H9 (cell line): Measurements from ENCODE around the gene ZNF483. TPM values are rescaled to one million over a fixed set of nuclear protein-coding genes. Genes with fewer than 3 reads are reported as not detected.

Source experiments
- DNase-seq: peaks from one replicate; pipeline ENCODE4 v3.0.0-alpha.2; 2017
- H2AFZ ChIP-seq: one replicate; pipeline ENCODE4 v1.6.1; 2013; ENCODE audit warnings: mild to moderate bottlenecking, low read length, control low read depth, moderate library complexity
- H2AK5ac ChIP-seq: 2 replicates; pipeline ENCODE4 v1.6.1; 2013; ENCODE audit warnings: low read length, control low read depth, mixed read lengths; ENCODE audit not compliant: insufficient read length
- H2BK120ac ChIP-seq: one replicate; pipeline ENCODE4 v1.6.1; 2013; ENCODE audit warnings: low read depth, mild to moderate bottlenecking, low read length, control low read depth, inconsistent platforms; ENCODE audit not compliant: poor library complexity, severe bottlenecking
- H2BK12ac ChIP-seq: 2 replicates; pipeline ENCODE4 v1.6.1; 2013; ENCODE audit warnings: low read length, control low read depth, mixed read lengths, low read depth; ENCODE audit not compliant: insufficient read length
- H2BK15ac ChIP-seq: 2 replicates; pipeline ENCODE4 v1.6.1; 2013; ENCODE audit warnings: low read depth, low read length, control low read depth
- H2BK20ac ChIP-seq: one replicate; pipeline ENCODE4 v1.6.1; 2013; ENCODE audit warnings: low read depth, mild to moderate bottlenecking, low read length, control low read depth, inconsistent platforms; ENCODE audit not compliant: poor library complexity, severe bottlenecking
- H2BK5ac ChIP-seq: 2 replicates; pipeline ENCODE4 v1.6.1; 2013; ENCODE audit warnings: low read length, control low read depth, mixed read lengths; ENCODE audit not compliant: insufficient read length
- H3K14ac ChIP-seq: 2 replicates; pipeline ENCODE4 v1.6.1; 2013; ENCODE audit warnings: low read length, control low read depth; ENCODE audit not compliant: insufficient read depth
- H3K18ac ChIP-seq: 2 replicates; pipeline ENCODE4 v1.6.1; 2013; ENCODE audit warnings: low read depth, mild to moderate bottlenecking, mixed read lengths, low read length, control low read depth; ENCODE audit not compliant: insufficient read length
- H3K23ac ChIP-seq: 2 replicates; pipeline ENCODE4 v1.6.1; 2013; ENCODE audit warnings: low read length, control low read depth, mixed read lengths, low read depth; ENCODE audit not compliant: insufficient read length
- H3K23me2 ChIP-seq: 2 replicates; pipeline ENCODE4 v1.6.1; 2013; ENCODE audit warnings: low read depth, mild to moderate bottlenecking, mixed read lengths, low read length, control low read depth; ENCODE audit not compliant: insufficient read length, poor library complexity, severe bottlenecking
- H3K27ac ChIP-seq: 2 replicates; pipeline ENCODE4 v1.5.1; 2013; ENCODE audit warnings: low read length, control low read depth, mixed read lengths, low read depth; ENCODE audit not compliant: insufficient read length
- H3K27me3 ChIP-seq: 2 replicates; pipeline ENCODE4 v1.6.1; 2013; ENCODE audit warnings: low read length, control low read depth, inconsistent platforms; ENCODE audit not compliant: insufficient read depth
- H3K4ac ChIP-seq: 2 replicates; pipeline ENCODE4 v1.6.1; 2013; ENCODE audit warnings: low read depth, mild to moderate bottlenecking, control low read depth, inconsistent platforms, low read length, moderate library complexity
- H3K4me1 ChIP-seq: 2 replicates; pipeline ENCODE4 v1.6.1; 2013; ENCODE audit warnings: low read length, control low read depth, inconsistent platforms; ENCODE audit not compliant: insufficient read depth
- H3K4me2 ChIP-seq: 2 replicates; pipeline ENCODE4 v1.6.1; 2013; ENCODE audit warnings: low read length, control low read depth, mixed read lengths; ENCODE audit not compliant: insufficient read length, insufficient read depth
- H3K56ac ChIP-seq: 2 replicates; pipeline ENCODE4 v1.6.1; 2013; ENCODE audit warnings: low read depth, mild to moderate bottlenecking, mixed read lengths, low read length, control low read depth; ENCODE audit not compliant: insufficient read length
- H3K79me1 ChIP-seq: 2 replicates; pipeline ENCODE4 v1.6.1; 2013; ENCODE audit warnings: low read depth, mild to moderate bottlenecking, moderate library complexity, low read length, control low read depth, inconsistent platforms; ENCODE audit not compliant: insufficient read depth, poor library complexity, severe bottlenecking
- H3K79me2 ChIP-seq: 2 replicates; pipeline ENCODE4 v1.6.1; 2013; ENCODE audit warnings: low read length, control low read depth, inconsistent platforms; ENCODE audit not compliant: insufficient read depth
- H3K9ac ChIP-seq: 2 replicates; pipeline ENCODE4 v1.6.1; 2013; ENCODE audit warnings: low read length, control low read depth, mixed read lengths; ENCODE audit not compliant: insufficient read length; ENCODE audit errors: extremely low read depth
- H3K9me3 ChIP-seq: one replicate; pipeline ENCODE4 v1.6.1; 2013; ENCODE audit warnings: low read depth, low read length, inconsistent platforms; ENCODE audit not compliant: control insufficient read depth
- H3T11ph ChIP-seq: one replicate; pipeline ENCODE4 v1.6.1; 2013; ENCODE audit warnings: mild to moderate bottlenecking, low read length, control low read depth, inconsistent platforms
- H4K20me1 ChIP-seq: one replicate; pipeline ENCODE4 v1.6.1; 2013; ENCODE audit not compliant: control insufficient read depth, insufficient read length, insufficient read depth
- H4K5ac ChIP-seq: 2 replicates; pipeline ENCODE4 v1.6.1; 2013; ENCODE audit warnings: low read depth, mild to moderate bottlenecking, mixed read lengths, low read length, control low read depth; ENCODE audit not compliant: insufficient read length
- H4K8ac ChIP-seq: replicated peaks from 2 replicates; pipeline ENCODE4 v1.6.1; 2013; ENCODE audit warnings: low read length, control low read depth, mixed read lengths, low read depth; ENCODE audit not compliant: insufficient read length
- H4K91ac ChIP-seq: 2 replicates; pipeline ENCODE4 v1.6.1; 2013; ENCODE audit warnings: low read depth, mild to moderate bottlenecking, moderate library complexity, mixed read lengths, low read length, control low read depth; ENCODE audit not compliant: insufficient read length
- H3K27ac Mint-ChIP-seq, 3 experiments: 2 replicates in 2 of 3; 3 replicates in 1 of 3; pipeline ENCODE4 v1.8.0; 2020 to 2021; ENCODE audit warnings: mixed read lengths in 3 of 3, mild to moderate bottlenecking in 1 of 3, moderate library complexity in 1 of 3
- H3K27me3 Mint-ChIP-seq: 2 replicates; pipeline ENCODE4 v1.8.0; 2021; ENCODE audit warnings: low read depth, mild to moderate bottlenecking, moderate library complexity, mixed read lengths
- H3K36me3 Mint-ChIP-seq, 3 experiments: 2 replicates in 2 of 3; 3 replicates in 1 of 3; pipeline ENCODE4 v1.8.0; 2020 to 2021; ENCODE audit warnings: low read depth in 3 of 3, mixed read lengths in 3 of 3; ENCODE audit not compliant: insufficient read depth in 1 of 3
- H3K4me1 Mint-ChIP-seq, 2 experiments: 2 replicates each; pipeline ENCODE4 v1.8.0; 2020; ENCODE audit warnings: mixed read lengths in 2 of 2
- H3K4me3 Mint-ChIP-seq, 2 experiments: 2 replicates in 1 of 2; 3 replicates in 1 of 2; pipeline ENCODE4 v1.8.0; 2020 to 2021; ENCODE audit warnings: mild to moderate bottlenecking in 2 of 2, mixed read lengths in 2 of 2, moderate library complexity in 1 of 2
- H3K9me3 Mint-ChIP-seq, 2 experiments: 2 replicates in 1 of 2; 3 replicates in 1 of 2; pipeline ENCODE4 v1.8.0; 2020; ENCODE audit warnings: mild to moderate bottlenecking in 2 of 2, mixed read lengths in 2 of 2, moderate library complexity in 1 of 2
- WGBS: extraction: QIAGEN DNeasy Blood & Tissue Kit; methylation state at CpG from one replicate; pipeline ENCODE4 v1.1.7; 2013; ENCODE audit warnings: missing lambda C conversion rate, low lambda C conversion rate, mixed read lengths; ENCODE audit not compliant: insufficient read length; ENCODE audit errors: extremely low coverage; 5-methylcytosine and 5-hydroxymethylcytosine counted together
- total RNA-seq: library from RNA; stranded (reverse); gene quantifications from 2 replicates; pipeline ENCODE4 v1.2.1, GENCODE V29; 2021
- TF ChIP-seq, protein P1 (sequence below): fragments of 200-600 bp; sonication (generic); conservative IDR thresholded peaks from 3 replicates; pipeline ENCODE4 v1.8.0; 2021; ENCODE audit warnings: antibody characterized with exemption, mild to moderate bottlenecking

ZNF483 gene
- total RNA-seq, 1 experiment from 2014 or later = 48.1 TPM

DNA sequence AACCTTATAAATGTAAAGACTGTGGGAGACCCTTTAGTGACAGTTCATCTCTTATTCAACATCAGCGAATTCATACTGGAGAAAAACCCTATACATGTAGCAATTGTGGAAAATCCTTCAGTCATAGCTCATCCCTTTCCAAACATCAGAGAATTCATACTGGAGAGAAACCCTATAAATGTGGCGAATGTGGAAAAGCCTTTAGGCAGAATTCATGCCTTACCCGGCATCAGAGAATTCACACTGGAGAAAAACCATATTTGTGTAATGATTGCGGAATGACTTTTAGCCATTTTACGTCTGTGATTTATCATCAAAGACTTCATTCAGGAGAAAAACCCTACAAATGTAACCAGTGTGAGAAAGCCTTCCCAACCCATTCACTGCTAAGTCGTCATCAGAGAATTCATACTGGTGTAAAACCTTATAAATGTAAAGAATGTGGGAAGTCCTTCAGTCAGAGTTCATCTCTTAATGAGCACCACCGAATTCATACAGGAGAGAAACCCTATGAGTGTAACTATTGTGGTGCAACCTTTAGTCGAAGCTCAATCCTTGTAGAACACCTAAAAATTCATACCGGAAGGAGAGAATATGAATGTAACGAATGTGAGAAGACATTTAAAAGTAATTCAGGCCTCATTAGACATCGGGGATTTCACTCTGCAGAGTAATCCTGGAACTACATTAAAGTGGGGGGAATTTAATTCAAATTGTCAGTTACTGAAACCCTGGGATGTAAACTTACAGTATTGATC lies 17.7 kb downstream of the ZNF483 start:
- Histone ChIP-seq H3T11ph (no peak overlapping the region), H3K23ac (no peak overlapping the region), H3K9ac (no peak overlapping the region), H2BK20ac (no peak overlapping the region), H3K27me3 (no peaks in the 10 kb centered on the region), H3K79me2 (no peaks in the 10 kb centered on the region), H3K56ac (no peak overlapping the region), H2AK5ac (no peak overlapping the region), H3K4me1 (no peaks in the 10 kb centered on the region), H3K4me2 (no peak overlapping the region), H3K4ac (no peak overlapping the region), H2BK15ac (no peak overlapping the region), H4K5ac (no peak overlapping the region), H3K9me3 (peaks cover 81% of the 10 kb centered on the region), H3K23me2 (no peaks in the 10 kb centered on the region), H4K91ac (no peak overlapping the region), H2BK120ac (no peak overlapping the region), H2BK12ac (no peak overlapping the region), H4K8ac (no peak overlapping the region), H3K79me1 (peaks cover 3% of the 10 kb centered on the region), H2AFZ (no peak overlapping the region), H4K20me1 (no peaks in the 10 kb centered on the region), H2BK5ac (no peak overlapping the region), H3K18ac (no peak overlapping the region), H3K14ac (no peak overlapping the region), H3K27ac (no peak overlapping the region)
- no peak overlapping the region for H3K27ac Mint-ChIP-seq
- TF ChIP-seq, protein P1, sequence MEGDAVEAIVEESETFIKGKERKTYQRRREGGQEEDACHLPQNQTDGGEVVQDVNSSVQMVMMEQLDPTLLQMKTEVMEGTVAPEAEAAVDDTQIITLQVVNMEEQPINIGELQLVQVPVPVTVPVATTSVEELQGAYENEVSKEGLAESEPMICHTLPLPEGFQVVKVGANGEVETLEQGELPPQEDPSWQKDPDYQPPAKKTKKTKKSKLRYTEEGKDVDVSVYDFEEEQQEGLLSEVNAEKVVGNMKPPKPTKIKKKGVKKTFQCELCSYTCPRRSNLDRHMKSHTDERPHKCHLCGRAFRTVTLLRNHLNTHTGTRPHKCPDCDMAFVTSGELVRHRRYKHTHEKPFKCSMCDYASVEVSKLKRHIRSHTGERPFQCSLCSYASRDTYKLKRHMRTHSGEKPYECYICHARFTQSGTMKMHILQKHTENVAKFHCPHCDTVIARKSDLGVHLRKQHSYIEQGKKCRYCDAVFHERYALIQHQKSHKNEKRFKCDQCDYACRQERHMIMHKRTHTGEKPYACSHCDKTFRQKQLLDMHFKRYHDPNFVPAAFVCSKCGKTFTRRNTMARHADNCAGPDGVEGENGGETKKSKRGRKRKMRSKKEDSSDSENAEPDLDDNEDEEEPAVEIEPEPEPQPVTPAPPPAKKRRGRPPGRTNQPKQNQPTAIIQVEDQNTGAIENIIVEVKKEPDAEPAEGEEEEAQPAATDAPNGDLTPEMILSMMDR = no peak
- peaks cover 89 to 95% of the 10 kb centered on the region in 2 experiments for H3K9me3 Mint-ChIP-seq
- no CpG with 5 or more reads among the region's 11 CpGs for WGBS
- H3K36me3 Mint-ChIP-seq = peaks cover 93 to 98% (median 96%) of the 10 kb centered on the region in 3 experiments
- no peak for DNase-seq
- H3K27me3 Mint-ChIP-seq = peaks cover 1% of the 10 kb centered on the region; the same call in 1 of the 2 replicates
- no peak overlapping the region for H3K4me3 Mint-ChIP-seq
- no peaks in the 10 kb centered on the region for H3K4me1 Mint-ChIP-seq
